CMK (cell line): ENCODE results near the gene TBX10.
"Not testable (repeated sequence)": the region's sequence is repeated elsewhere in the genome, so short reads cannot be mapped to it uniquely, and the experiment has no call there.

Experiments used
- DNase-seq: peaks from one replicate; pipeline ENCODE4 v3.0.0-alpha.2; 2010; ENCODE audit warnings: low read depth

TBX10 gene

GRCh38 chr11:67615728-67616430 lies 23.7 kb downstream of the TBX10 start:
- DNase-seq: no peak

GRCh38 chr11:67614730-67615714 lies 24.5 kb downstream of the TBX10 start:
- no peak for DNase-seq

- DNase-seq: peak; percentile 51
Observed at GRCh38 chr11:67613960-67614715, 25.4 kb downstream of the TBX10 start.

- no peak for DNase-seq
Observed at GRCh38 chr11:67613313-67613959, 26.1 kb downstream of the TBX10 start.

- no peak for DNase-seq
Observed at GRCh38 chr11:67612751-67613150, 26.8 kb downstream of the TBX10 start.

GRCh38 chr11:67611704-67612587 lies 27.6 kb downstream of the TBX10 start:
- DNase-seq: no peak

- DNase-seq: no peak
Observed at GRCh38 chr11:67611165-67611564, 28.4 kb downstream of the TBX10 start.

- no peak for DNase-seq
Observed at GRCh38 chr11:67610302-67610868, 29.2 kb downstream of the TBX10 start.

GRCh38 chr11:67609316-67609715 lies 30.2 kb downstream of the TBX10 start:
- no peak for DNase-seq

GRCh38 chr11:67608486-67608885 lies 31.1 kb downstream of the TBX10 start:
- DNase-seq: no peak

GRCh38 chr11:67607507-67607906 lies 32.1 kb downstream of the TBX10 start:
- DNase-seq: no peak

GRCh38 chr11:67606492-67607295 lies 32.9 kb downstream of the TBX10 start, which contains the start of gene NDUFV1:
Gene NDUFV1, plus strand, starts transcription at chr11:67606936. Its CDS starts 69 bp downstream, at chr11:67607005.
- peak; percentile 93 for DNase-seq

GRCh38 chr11:67606093-67606491 lies 33.5 kb downstream of the TBX10 start:
- DNase-seq: no peak

GRCh38 chr11:67605231-67606011 lies 34.1 kb downstream of the TBX10 start:
- no peak for DNase-seq

- no peak for DNase-seq
Observed at GRCh38 chr11:67604815-67605214, 34.7 kb downstream of the TBX10 start.

GRCh38 chr11:67604119-67604518 lies 35.4 kb downstream of the TBX10 start:
- not testable (repeated sequence) for DNase-seq

- no peak for DNase-seq
Observed at GRCh38 chr11:67601098-67601497, 38.5 kb downstream of the TBX10 start.

- no peak for DNase-seq
Observed at GRCh38 chr11:67600324-67601029, 39.1 kb downstream of the TBX10 start.
